Measurements from ENCODE around the gene AP3S2. TPM values are rescaled to one million over a fixed set of nuclear protein-coding genes. Genes with fewer than 3 reads are reported as not detected.

AP3S2 gene
- total and polyA plus RNA-seq, 8 donors = 8.4 to 90.4 (median 24.0) TPM

DNA sequence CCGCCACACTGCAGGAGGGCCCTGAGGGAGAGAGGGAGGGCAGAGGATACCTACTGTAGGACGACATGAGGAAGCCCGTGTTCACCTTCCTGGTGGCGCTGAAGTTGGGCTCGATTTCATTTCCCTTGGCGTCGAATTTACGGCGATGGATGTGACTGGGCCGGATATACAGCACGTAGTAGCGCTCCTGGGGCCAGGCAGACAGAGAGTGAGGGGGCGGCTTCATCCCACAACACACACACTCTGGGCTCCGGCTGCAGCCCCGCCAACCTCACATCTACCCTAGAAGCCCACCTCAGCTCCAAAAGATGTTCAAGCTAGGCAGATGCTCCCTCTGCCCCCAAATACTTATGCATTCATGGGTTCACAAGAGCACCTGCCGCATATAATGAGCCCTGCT, 14.4 kb upstream of the AP3S2 start:
- H3K4me1 ChIP-seq = peaks cover 13 to 28% (median 20%) of the 10 kb centered on the region in 4 donors
- peaks cover 0 to 4% (median 0%) of the 10 kb centered on the region in 3 donors for H3K27me3 ChIP-seq
- no peaks in the 10 kb centered on the region for H3K9me3 ChIP-seq
- intact Hi-C loops (cut with DNase I; ENCODE audit: low total_unique reads) = loop anchor here (10.0 kb wide), 1 partner anchor 167 kb away; no protein-coding TSS in a partner anchor
- DNase-seq = no peak
- no peak overlapping the region for H3K4me3 ChIP-seq
- no peak for TF ChIP-seq EP300 (IDR thresholded peaks at IDR 0.05)
- no peak overlapping the region for H3K27ac ChIP-seq
- peaks cover 14 to 72% (median 58%) of the 10 kb centered on the region in 4 donors for H3K36me3 ChIP-seq
- WGBS, 5 donors = 92 to 95% (median 93%) methylated on average over 13 to 16 of the region's 16 CpGs

GRCh38 chr15:89907289-89907688, 13.5 kb upstream of the AP3S2 start:
- no peak for DNase-seq
- intact Hi-C loops (cut with DNase I; ENCODE audit: low total_unique reads) = loop anchor here (10.0 kb wide), 1 partner anchor 168 kb away; no protein-coding TSS in a partner anchor

DNA sequence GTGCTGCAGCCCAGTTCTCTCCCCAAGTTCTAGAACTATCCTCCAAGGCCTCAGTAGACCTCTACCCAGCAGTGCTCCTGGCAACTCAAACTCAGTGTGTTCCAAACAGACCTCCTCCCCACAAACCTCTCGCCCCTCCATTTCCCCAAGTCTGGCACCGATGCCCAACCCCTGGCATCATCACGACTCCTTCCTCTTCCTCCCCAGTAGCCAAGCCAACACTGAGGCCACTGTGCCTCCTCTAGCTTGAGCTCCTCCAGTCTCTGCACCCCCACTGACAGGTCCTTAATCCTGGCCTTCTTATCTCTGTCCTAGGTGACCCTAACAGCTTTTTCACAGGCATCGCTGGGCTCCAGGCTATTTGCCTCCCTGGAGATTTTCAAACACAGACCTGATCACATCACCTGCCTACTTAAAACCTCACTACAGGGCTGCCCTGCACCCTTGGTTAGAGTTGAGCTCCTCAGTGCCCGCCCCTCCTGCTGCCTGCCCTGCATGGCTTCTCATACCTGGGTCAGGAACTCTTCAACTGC, 12.1 kb upstream of the AP3S2 start:
- Histone ChIP-seq H3K27me3 (no peaks in the 10 kb centered on the region), H3K36me3 (peaks cover 15 to 95% (median 81%) of the 10 kb centered on the region in 4 donors), H3K9me3 (no peaks in the 10 kb centered on the region), H3K27ac (no peak overlapping the region), H3K4me1 (peaks cover 0 to 9% (median 3%) of the 10 kb centered on the region in 4 donors), H3K4me3 (no peak overlapping the region)
- intact Hi-C loops (cut with DNase I; ENCODE audit: low total_unique reads) = loop anchor here (10.0 kb wide), 1 partner anchor 169 kb away; no protein-coding TSS in a partner anchor
- no peak for DNase-seq
- 89 to 96% (median 94%) methylated on average over 5 of the region's 5 CpGs for WGBS, 5 donors
- TF ChIP-seq POLR2AphosphoS5 (IDR thresholded peaks at IDR 0.05) = no peak
- no peak for TF ChIP-seq POLR2A (IDR thresholded peaks at IDR 0.05)
- no peak for TF ChIP-seq EP300 (IDR thresholded peaks at IDR 0.05)
- TF ChIP-seq, protein P1, sequence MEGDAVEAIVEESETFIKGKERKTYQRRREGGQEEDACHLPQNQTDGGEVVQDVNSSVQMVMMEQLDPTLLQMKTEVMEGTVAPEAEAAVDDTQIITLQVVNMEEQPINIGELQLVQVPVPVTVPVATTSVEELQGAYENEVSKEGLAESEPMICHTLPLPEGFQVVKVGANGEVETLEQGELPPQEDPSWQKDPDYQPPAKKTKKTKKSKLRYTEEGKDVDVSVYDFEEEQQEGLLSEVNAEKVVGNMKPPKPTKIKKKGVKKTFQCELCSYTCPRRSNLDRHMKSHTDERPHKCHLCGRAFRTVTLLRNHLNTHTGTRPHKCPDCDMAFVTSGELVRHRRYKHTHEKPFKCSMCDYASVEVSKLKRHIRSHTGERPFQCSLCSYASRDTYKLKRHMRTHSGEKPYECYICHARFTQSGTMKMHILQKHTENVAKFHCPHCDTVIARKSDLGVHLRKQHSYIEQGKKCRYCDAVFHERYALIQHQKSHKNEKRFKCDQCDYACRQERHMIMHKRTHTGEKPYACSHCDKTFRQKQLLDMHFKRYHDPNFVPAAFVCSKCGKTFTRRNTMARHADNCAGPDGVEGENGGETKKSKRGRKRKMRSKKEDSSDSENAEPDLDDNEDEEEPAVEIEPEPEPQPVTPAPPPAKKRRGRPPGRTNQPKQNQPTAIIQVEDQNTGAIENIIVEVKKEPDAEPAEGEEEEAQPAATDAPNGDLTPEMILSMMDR (IDR thresholded peaks at IDR 0.05) = no peak

More at GRCh38 chr15:89907289-89907688, 13.5 kb upstream of the AP3S2 start:
- H3K27me3 ChIP-seq = no peaks in the 10 kb centered on the region
- no peak overlapping the region for H3K4me3 ChIP-seq
- H3K4me1 ChIP-seq = peaks cover 9 to 22% (median 16%) of the 10 kb centered on the region in 4 donors
- H3K36me3 ChIP-seq = peaks cover 15 to 81% (median 67%) of the 10 kb centered on the region in 4 donors
- WGBS, 5 donors = 92 to 95% (median 94%) methylated on average over 7 of the region's 7 CpGs
- no peaks in the 10 kb centered on the region for H3K9me3 ChIP-seq
- TF ChIP-seq, protein P1 (IDR thresholded peaks at IDR 0.05) = no peak
- TF ChIP-seq POLR2AphosphoS5 (IDR thresholded peaks at IDR 0.05) (no peak), POLR2A (IDR thresholded peaks at IDR 0.05) (no peak), EP300 (IDR thresholded peaks at IDR 0.05) (no peak)
- H3K27ac ChIP-seq = no peak overlapping the region

- Histone ChIP-seq H3K27ac (no peak overlapping the region), H3K27me3 (no peaks in the 10 kb centered on the region), H3K36me3 (peaks cover 15 to 98% (median 87%) of the 10 kb centered on the region in 4 donors), H3K4me1 (no peaks in the 10 kb centered on the region), H3K4me3 (no peak overlapping the region), H3K9me3 (no peaks in the 10 kb centered on the region)
- 67 to 85% (median 81%) methylated on average over 4 to 5 of the region's 5 CpGs for WGBS, 5 donors
- intact Hi-C loops (cut with DNase I; ENCODE audit: low total_unique reads) = loop anchor here (5.0 to 10.0 kb wide), 2 partner anchors 88 to 170 kb away; no protein-coding TSS in a partner anchor
- no peak for TF ChIP-seq POLR2AphosphoS5 (IDR thresholded peaks at IDR 0.05)
- TF ChIP-seq, protein P1 (IDR thresholded peaks at IDR 0.05) = no peak
- TF ChIP-seq POLR2A (IDR thresholded peaks at IDR 0.05) = no peak
- no peak for TF ChIP-seq EP300 (IDR thresholded peaks at IDR 0.05)
- DNase-seq = no peak
Observed at GRCh38 chr15:89904519-89904918, 10.7 kb upstream of the AP3S2 start.

DNA sequence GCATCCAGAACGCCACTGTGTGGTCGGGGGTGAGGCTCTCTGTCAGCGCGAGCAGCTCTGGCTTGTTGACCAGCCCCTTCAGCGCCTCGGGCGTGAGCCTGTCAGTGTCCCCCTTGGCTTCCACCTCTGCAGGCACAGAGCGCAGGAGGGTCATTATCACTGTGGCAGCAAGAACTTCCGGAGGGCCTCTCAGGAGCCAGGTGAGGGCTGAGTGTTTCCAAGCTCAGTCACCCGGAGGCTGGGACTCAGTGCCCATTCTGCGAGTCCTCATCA, 10.0 kb upstream of the AP3S2 start:
- WGBS, 5 donors = 91 to 96% (median 94%) methylated on average over 7 to 11 of the region's 11 CpGs
- H3K9me3 ChIP-seq = no peaks in the 10 kb centered on the region
- TF ChIP-seq, protein P1 (IDR thresholded peaks at IDR 0.05) = no peak
- TF ChIP-seq POLR2AphosphoS5 (IDR thresholded peaks at IDR 0.05) (no peak), EP300 (IDR thresholded peaks at IDR 0.05) (no peak), POLR2A (IDR thresholded peaks at IDR 0.05) (no peak)
- no peak for DNase-seq
- H3K27ac ChIP-seq = no peak overlapping the region
- H3K36me3 ChIP-seq = peaks cover 15 to 91% (median 81%) of the 10 kb centered on the region in 4 donors
- no peaks in the 10 kb centered on the region for H3K27me3 ChIP-seq
- peaks cover 0 to under 1% (median 0%) of the 10 kb centered on the region in 4 donors for H3K4me1 ChIP-seq
- intact Hi-C loops (cut with DNase I; ENCODE audit: low total_unique reads) = loop anchor here (5.0 to 10.0 kb wide), 2 partner anchors 89 to 171 kb away; no protein-coding TSS in a partner anchor
- H3K4me3 ChIP-seq = no peak overlapping the region
